ENCODE data around the gene ZNF827. TPM values are rescaled to one million over a fixed set of nuclear protein-coding genes. Genes with fewer than 3 reads are reported as not detected.
A peak's percentile ranks its signal among the peaks of the same experiment; 100 is the strongest.

ZNF827 gene
- total and polyA plus RNA-seq, 11 donors: 4.5 to 30.1 (median 18.1) TPM

DNA sequence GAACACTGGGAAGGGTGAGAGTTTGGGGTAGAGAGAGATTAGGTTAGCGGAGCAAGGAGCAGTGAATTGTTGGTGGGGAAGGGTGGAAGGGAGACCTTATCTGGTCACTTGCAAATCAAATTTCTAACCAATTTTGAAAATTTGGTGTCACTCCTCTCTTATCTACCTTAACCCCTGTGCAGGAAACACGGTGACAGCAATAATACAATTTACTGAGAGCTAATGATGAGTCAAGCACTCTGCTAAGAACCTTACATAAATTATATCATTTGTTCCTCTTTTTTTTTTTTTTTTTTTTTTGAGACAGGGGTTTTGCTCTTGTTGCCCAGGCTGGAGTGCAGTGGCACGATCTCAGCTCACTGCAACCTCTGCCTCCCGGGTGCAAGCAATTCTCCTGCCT lies 142.3 kb downstream of the ZNF827 start:
- Histone ChIP-seq H3K4me1 (peaks cover 0 to 4% (median 0%) of the 10 kb centered on the region in 12 donors), H3K36me3 (no peaks in the 10 kb centered on the region)
- 78 to 96% (median 90%) methylated on average over 4 of the region's 4 CpGs for WGBS, 4 donors

DNA sequence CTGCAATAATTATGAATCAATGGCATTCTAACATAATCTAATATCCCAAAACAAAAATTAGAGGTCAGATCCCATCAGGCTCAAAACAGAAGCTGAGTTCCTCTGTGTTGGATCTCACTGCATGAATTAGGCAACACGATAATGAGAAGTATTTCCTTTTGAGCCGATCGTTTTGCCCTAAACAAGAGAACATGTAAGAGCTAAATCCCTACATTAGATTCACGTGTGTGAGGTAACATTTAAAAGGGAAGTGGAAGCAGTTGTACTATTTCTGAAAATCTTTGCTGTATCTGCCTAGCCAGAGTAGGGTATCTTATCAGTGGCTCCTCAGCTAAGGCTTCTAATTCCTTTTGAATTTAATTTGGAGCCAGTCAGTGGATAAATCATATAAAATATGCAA lies 143.1 kb downstream of the ZNF827 start:
- no peaks in the 10 kb centered on the region for H3K36me3 ChIP-seq
- no peak for ATAC-seq
- no peak for TF ChIP-seq POLR2A (IDR thresholded peaks at IDR 0.05)
- TF ChIP-seq, protein P1, sequence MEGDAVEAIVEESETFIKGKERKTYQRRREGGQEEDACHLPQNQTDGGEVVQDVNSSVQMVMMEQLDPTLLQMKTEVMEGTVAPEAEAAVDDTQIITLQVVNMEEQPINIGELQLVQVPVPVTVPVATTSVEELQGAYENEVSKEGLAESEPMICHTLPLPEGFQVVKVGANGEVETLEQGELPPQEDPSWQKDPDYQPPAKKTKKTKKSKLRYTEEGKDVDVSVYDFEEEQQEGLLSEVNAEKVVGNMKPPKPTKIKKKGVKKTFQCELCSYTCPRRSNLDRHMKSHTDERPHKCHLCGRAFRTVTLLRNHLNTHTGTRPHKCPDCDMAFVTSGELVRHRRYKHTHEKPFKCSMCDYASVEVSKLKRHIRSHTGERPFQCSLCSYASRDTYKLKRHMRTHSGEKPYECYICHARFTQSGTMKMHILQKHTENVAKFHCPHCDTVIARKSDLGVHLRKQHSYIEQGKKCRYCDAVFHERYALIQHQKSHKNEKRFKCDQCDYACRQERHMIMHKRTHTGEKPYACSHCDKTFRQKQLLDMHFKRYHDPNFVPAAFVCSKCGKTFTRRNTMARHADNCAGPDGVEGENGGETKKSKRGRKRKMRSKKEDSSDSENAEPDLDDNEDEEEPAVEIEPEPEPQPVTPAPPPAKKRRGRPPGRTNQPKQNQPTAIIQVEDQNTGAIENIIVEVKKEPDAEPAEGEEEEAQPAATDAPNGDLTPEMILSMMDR (IDR thresholded peaks at IDR 0.05): no peak
- no peak for DNase-seq
- no peaks in the 10 kb centered on the region for H3K27me3 ChIP-seq
- 71 to 80% (median 72%) methylated on average over 4 of the region's 4 CpGs for WGBS, 4 donors
- H3K9me3 ChIP-seq: no peaks in the 10 kb centered on the region
- intact Hi-C loops (cut with DNase I): no loop called here
- peaks cover 0 to 4% (median 0%) of the 10 kb centered on the region in 12 donors for H3K4me1 ChIP-seq
- H3K27ac ChIP-seq: no peak overlapping the region
- no peak overlapping the region for H3K4me3 ChIP-seq

More for the DNA sequence above, 142.3 kb downstream of the ZNF827 start:
- H3K27ac ChIP-seq: no peak overlapping the region
- H3K4me3 ChIP-seq: no peak overlapping the region
- no peak for TF ChIP-seq POLR2A (IDR thresholded peaks at IDR 0.05)
- TF ChIP-seq, protein P1 (IDR thresholded peaks at IDR 0.05): no peak
- intact Hi-C loops (cut with DNase I): no loop called here
- ATAC-seq (no peak), DNase-seq (no peak)
- no peaks in the 10 kb centered on the region for H3K27me3 ChIP-seq
- H3K9me3 ChIP-seq: no peaks in the 10 kb centered on the region

DNA sequence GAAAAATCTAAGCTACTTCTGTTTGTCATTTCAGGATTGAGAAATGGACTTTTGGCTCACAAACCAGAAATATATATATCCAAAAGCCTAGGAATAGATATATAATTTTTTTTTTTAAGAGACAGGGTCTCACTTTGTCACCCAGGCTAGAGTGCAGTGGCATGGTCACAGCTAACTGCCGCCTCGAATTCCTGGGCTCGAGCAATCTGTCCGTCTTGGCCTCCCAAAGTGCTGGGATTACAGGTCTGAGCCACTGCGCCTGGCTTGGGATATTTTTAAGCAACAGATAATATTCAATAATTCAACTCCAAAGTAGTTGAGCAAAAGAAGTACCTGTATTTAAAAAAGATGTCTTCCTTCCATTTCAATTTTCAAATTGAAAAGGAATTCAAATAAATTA lies 146.2 kb downstream of the ZNF827 start:
- Histone ChIP-seq H3K27me3 (no peaks in the 10 kb centered on the region), H3K27ac (no peak overlapping the region), H3K4me3 (no peak overlapping the region), H3K36me3 (no peaks in the 10 kb centered on the region), H3K4me1 (peaks cover 0 to 4% (median 0%) of the 10 kb centered on the region in 12 donors), H3K9me3 (no peaks in the 10 kb centered on the region)
- TF ChIP-seq, protein P1 (IDR thresholded peaks at IDR 0.05): no peak
- TF ChIP-seq POLR2A (IDR thresholded peaks at IDR 0.05): no peak
- 78 to 89% (median 87%) methylated on average over 5 of the region's 5 CpGs for WGBS, 4 donors
- intact Hi-C loops (cut with DNase I): no loop called here
- DNase-seq (no peak), ATAC-seq (peak in 1 of 4 donors; percentile 59)

DNA sequence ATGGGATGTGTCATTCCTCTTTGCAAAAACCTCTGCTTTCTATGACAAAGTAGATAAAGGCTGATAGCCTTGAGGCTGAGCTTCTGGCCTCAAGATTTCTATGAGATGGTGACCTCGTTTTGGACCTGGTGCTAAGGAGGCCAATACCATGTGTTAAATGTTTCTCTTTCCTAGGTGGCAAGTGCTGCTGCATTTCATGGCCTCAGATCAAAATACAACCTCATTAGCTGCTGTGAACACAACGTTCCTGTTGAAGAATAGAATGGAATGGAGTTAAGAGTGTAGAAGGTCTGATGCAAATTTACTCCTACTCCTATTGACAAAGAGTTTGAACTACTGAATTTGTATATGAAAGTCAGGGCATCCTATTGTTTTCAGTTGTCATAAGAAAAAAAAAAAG lies 146.6 kb downstream of the ZNF827 start:
- H3K4me1 ChIP-seq: peaks cover 0 to 4% (median 0%) of the 10 kb centered on the region in 12 donors
- ATAC-seq (peak; percentile 63 to 85 (median 82)), DNase-seq (no peak)
- intact Hi-C loops (cut with DNase I): no loop called here
- no peaks in the 10 kb centered on the region for H3K27me3 ChIP-seq
- TF ChIP-seq, protein P1 (IDR thresholded peaks at IDR 0.05): no peak
- TF ChIP-seq POLR2A (IDR thresholded peaks at IDR 0.05): no peak
- H3K4me3 ChIP-seq: no peak overlapping the region
- H3K9me3 ChIP-seq: no peaks in the 10 kb centered on the region
- 34 to 46% (median 38%) methylated on average over 2 of the region's 2 CpGs for WGBS, 4 donors
- no peak overlapping the region for H3K27ac ChIP-seq
- no peaks in the 10 kb centered on the region for H3K36me3 ChIP-seq
